ENCODE results near the gene SSH2. TPM values are rescaled to one million over a fixed set of nuclear protein-coding genes. Genes with fewer than 3 reads are reported as not detected.
A peak's percentile ranks its signal among the peaks of the same experiment; 100 is the strongest.

The SSH2 gene
- total and polyA plus RNA-seq, 7 experiments from 2014 or later = 33.9 to 109 (median 76.2) TPM

- no peaks in the 10 kb centered on the region for H3K27me3 Mint-ChIP-seq
- ATAC-seq (no peak), DNase-seq (no peak)
- H3K9me3 Mint-ChIP-seq = peaks cover 0 to 2% (median 0%) of the 10 kb centered on the region in 11 donors
- H3K4me1 ChIP-seq (ENCODE audit: control insufficient read depth in 2 of 2, insufficient read depth in 2 of 2, low read length in 2 of 2) = peaks cover 38 to 39% of the 10 kb centered on the region in 2 donors
- no peak overlapping the region for H3K4me3 ChIP-seq (ENCODE audit: low read length)
- intact Hi-C loops (cut with micrococcal nuclease) = loop anchor here in 1 of 2 donors (5.0 kb wide), 1 partner anchor 32 kb away; no protein-coding TSS in a partner anchor
- no peaks in the 10 kb centered on the region for H3K36me3 ChIP-seq (ENCODE audit: control insufficient read depth in 2 of 3, insufficient read depth in 3 of 3, low read length in 3 of 3)
- H3K9me3 ChIP-seq (ENCODE audit: control insufficient read depth in 2 of 3, low read length in 3 of 3) = no peaks in the 10 kb centered on the region
- ChIA-PET CTCF (no interaction called here), POLR2A (interaction anchor here (0.7 to 7.2 kb wide), 3 partner anchors 13 to 51 kb away, joined by 4 to 102 read pairs (median 57); no protein-coding TSS in a partner anchor)
- no peak overlapping the region for H3K27ac ChIP-seq (ENCODE audit: low read depth, low read length)
- H3K4me1 Mint-ChIP-seq = peaks cover 36 to 92% (median 74%) of the 10 kb centered on the region in 7 donors
- H3K36me3 Mint-ChIP-seq = peaks cover 0 to 27% (median 19%) of the 10 kb centered on the region in 5 donors
- peak overlapping the region in 1 of 10 donors; percentile 7 for H3K4me3 Mint-ChIP-seq
- no peaks in the 10 kb centered on the region for H3K27me3 ChIP-seq (ENCODE audit: control insufficient read depth in 2 of 2, insufficient read depth in 2 of 2, low read length in 2 of 2)
- peak overlapping the region in 8 of 9 donors; percentile 76 to 96 (median 86) for H3K27ac Mint-ChIP-seq
These were observed 220.0 kb downstream of the SSH2 start for GRCh38 chr17:29709866-29710519.

DNA sequence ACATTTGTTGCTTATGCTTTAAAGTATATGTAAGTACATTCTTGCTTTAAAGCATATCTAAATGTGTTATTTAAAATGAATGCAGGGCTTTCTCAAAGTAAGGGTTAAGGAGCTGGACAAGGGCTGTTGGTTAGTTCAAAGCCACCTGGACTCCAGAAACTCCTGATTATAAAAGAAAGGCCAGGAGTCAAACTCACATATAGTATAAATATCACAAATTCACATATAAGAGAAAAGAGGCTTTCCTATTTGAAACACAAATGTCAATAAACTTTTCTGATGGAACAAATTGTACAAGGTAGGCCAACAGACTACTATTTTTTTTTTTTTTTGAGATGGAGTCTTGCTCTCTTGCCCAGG, 222.8 kb downstream of the SSH2 start:
- ATAC-seq (no peak), DNase-seq (no peak)
- POLR2A ChIA-PET = interaction anchor here (0.6 to 7.2 kb wide), 12 partner anchors 9 to 144 kb away, joined by 3 to 102 read pairs (median 4); no protein-coding TSS in a partner anchor
- Mint-ChIP-seq H3K4me3 (peak overlapping the region; percentile 72 to 91 (median 88)), H3K9me3 (peaks cover 0 to 2% (median 0%) of the 10 kb centered on the region in 11 donors), H3K4me1 (peaks cover 23 to 84% (median 67%) of the 10 kb centered on the region in 7 donors), H3K27ac (peak overlapping the region; percentile 86 to 99 (median 97)), H3K27me3 (no peaks in the 10 kb centered on the region), H3K36me3 (peaks cover 4 to 20% (median 18%) of the 10 kb centered on the region in 5 donors)
- peaks cover 41 to 42% of the 10 kb centered on the region in 2 donors for H3K4me1 ChIP-seq (ENCODE audit: control insufficient read depth in 2 of 2, insufficient read depth in 2 of 2, low read length in 2 of 2)
- peak overlapping the region; percentile 73 for H3K27ac ChIP-seq (ENCODE audit: low read depth, low read length)
- peaks cover 0 to 9% (median 5%) of the 10 kb centered on the region in 3 experiments for H3K36me3 ChIP-seq (ENCODE audit: control insufficient read depth in 2 of 3, insufficient read depth in 3 of 3, low read length in 3 of 3)
- peak overlapping the region; percentile 56 for H3K4me3 ChIP-seq (ENCODE audit: low read length)
- intact Hi-C loops (cut with micrococcal nuclease) = loop anchor here in 1 of 2 donors (2.0 to 5.0 kb wide), 2 partner anchors 14 to 35 kb away; no protein-coding TSS in a partner anchor
- no peaks in the 10 kb centered on the region for H3K27me3 ChIP-seq (ENCODE audit: control insufficient read depth in 2 of 2, insufficient read depth in 2 of 2, low read length in 2 of 2)
- no peaks in the 10 kb centered on the region for H3K9me3 ChIP-seq (ENCODE audit: control insufficient read depth in 2 of 3, low read length in 3 of 3)
- CTCF ChIA-PET = interaction anchor here (0.7 to 1.5 kb wide), 3 partner anchors 15 to 61 kb away, joined by 4 to 5 read pairs (median 4); no protein-coding TSS in a partner anchor

GRCh38 chr17:29706045-29706431, 224.0 kb downstream of the SSH2 start:
- Mint-ChIP-seq H3K4me1 (peaks cover 23 to 73% (median 55%) of the 10 kb centered on the region in 7 donors), H3K27ac (peak overlapping the region; percentile 86 to 99 (median 97)), H3K27me3 (no peaks in the 10 kb centered on the region), H3K9me3 (peaks cover 0 to 2% (median 0%) of the 10 kb centered on the region in 11 donors), H3K36me3 (peaks cover 4 to 16% (median 12%) of the 10 kb centered on the region in 5 donors), H3K4me3 (peak overlapping the region; percentile 72 to 91 (median 88))
- H3K4me3 ChIP-seq (ENCODE audit: low read length) = peak overlapping the region; percentile 56
- H3K36me3 ChIP-seq (ENCODE audit: control insufficient read depth in 2 of 3, insufficient read depth in 3 of 3, low read length in 3 of 3) = peaks cover 0 to 15% (median 5%) of the 10 kb centered on the region in 3 experiments
- H3K4me1 ChIP-seq (ENCODE audit: control insufficient read depth in 2 of 2, insufficient read depth in 2 of 2, low read length in 2 of 2) = peaks cover 38 to 41% of the 10 kb centered on the region in 2 donors
- intact Hi-C loops (cut with micrococcal nuclease) = loop anchor here in 1 of 2 donors (1.0 to 5.0 kb wide), 5 partner anchors 13 to 73 kb away; no protein-coding TSS in a partner anchor
- no peaks in the 10 kb centered on the region for H3K9me3 ChIP-seq (ENCODE audit: control insufficient read depth in 2 of 3, low read length in 3 of 3)
- DNase-seq (no peak), ATAC-seq (no peak)
- no peaks in the 10 kb centered on the region for H3K27me3 ChIP-seq (ENCODE audit: control insufficient read depth in 2 of 2, insufficient read depth in 2 of 2, low read length in 2 of 2)
- POLR2A ChIA-PET = interaction anchor here (0.9 to 7.2 kb wide), 17 partner anchors 8 to 225 kb away, joined by 3 to 102 read pairs (median 5); no protein-coding TSS in a partner anchor
- H3K27ac ChIP-seq (ENCODE audit: low read depth, low read length) = peak overlapping the region; percentile 73
- CTCF ChIA-PET = interaction anchor here (0.9 to 2.0 kb wide), 4 partner anchors 35 to 226 kb away, joined by 3 to 6 read pairs (median 4); no protein-coding TSS in a partner anchor

GRCh38 chr17:29705386-29705785, 224.6 kb downstream of the SSH2 start:
- intact Hi-C loops (cut with micrococcal nuclease) = loop anchor here (1.0 to 5.0 kb wide), 3 partner anchors 17 to 55 kb away; no protein-coding TSS in a partner anchor

GRCh38 chr17:29699283-29699682, 230.7 kb downstream of the SSH2 start:
- Mint-ChIP-seq H3K36me3 (peaks cover 11 to 41% (median 24%) of the 10 kb centered on the region in 5 donors), H3K9me3 (no peaks in the 10 kb centered on the region), H3K27ac (peak overlapping the region; percentile 29 to 88 (median 77)), H3K4me1 (peaks cover 11 to 52% (median 35%) of the 10 kb centered on the region in 7 donors), H3K27me3 (no peaks in the 10 kb centered on the region), H3K4me3 (no peak overlapping the region)
- DNase-seq = no peak
- H3K27me3 ChIP-seq (ENCODE audit: control insufficient read depth in 2 of 2, insufficient read depth in 2 of 2, low read length in 2 of 2) = no peaks in the 10 kb centered on the region
- intact Hi-C loops (cut with micrococcal nuclease) = no loop called here
- no peak for ATAC-seq
- no peak overlapping the region for H3K4me3 ChIP-seq (ENCODE audit: low read length)
- CTCF ChIA-PET = interaction anchor here (0.6 to 1.6 kb wide), 2 partner anchors 24 to 111 kb away, joined by 3 read pairs; no protein-coding TSS in a partner anchor
- POLR2A ChIA-PET = interaction anchor here (0.8 to 1.6 kb wide), 7 partner anchors 9 to 63 kb away, joined by 3 to 6 read pairs (median 3); no protein-coding TSS in a partner anchor
- peaks cover 3 to 7% of the 10 kb centered on the region in 2 donors for H3K4me1 ChIP-seq (ENCODE audit: control insufficient read depth in 2 of 2, insufficient read depth in 2 of 2, low read length in 2 of 2)
- no peak overlapping the region for H3K27ac ChIP-seq (ENCODE audit: low read depth, low read length)
- H3K9me3 ChIP-seq (ENCODE audit: control insufficient read depth in 2 of 3, low read length in 3 of 3) = no peaks in the 10 kb centered on the region
- H3K36me3 ChIP-seq (ENCODE audit: control insufficient read depth in 2 of 3, insufficient read depth in 3 of 3, low read length in 3 of 3) = peaks cover 12 to 61% (median 21%) of the 10 kb centered on the region in 3 experiments

More at GRCh38 chr17:29705386-29705785, 224.6 kb downstream of the SSH2 start:
- CTCF ChIA-PET = interaction anchor here (0.6 to 2.0 kb wide), 8 partner anchors 35 to 226 kb away, joined by 3 to 6 read pairs (median 3); no protein-coding TSS in a partner anchor
- peaks cover 18 to 69% (median 51%) of the 10 kb centered on the region in 7 donors for H3K4me1 Mint-ChIP-seq
- peaks cover 0 to 16% (median 6%) of the 10 kb centered on the region in 3 experiments for H3K36me3 ChIP-seq (ENCODE audit: control insufficient read depth in 2 of 3, insufficient read depth in 3 of 3, low read length in 3 of 3)
- H3K9me3 ChIP-seq (ENCODE audit: control insufficient read depth in 2 of 3, low read length in 3 of 3) = no peaks in the 10 kb centered on the region
- ATAC-seq = peak; percentile 6
- peak in 6 of 9 donors; percentile 16 to 41 (median 24) for DNase-seq
- peak overlapping the region; percentile 85 to 99 (median 96) for H3K27ac Mint-ChIP-seq
- H3K4me3 ChIP-seq (ENCODE audit: low read length) = peak overlapping the region; percentile 22
- no peaks in the 10 kb centered on the region for H3K27me3 ChIP-seq (ENCODE audit: control insufficient read depth in 2 of 2, insufficient read depth in 2 of 2, low read length in 2 of 2)
- peaks cover 35 to 41% of the 10 kb centered on the region in 2 donors for H3K4me1 ChIP-seq (ENCODE audit: control insufficient read depth in 2 of 2, insufficient read depth in 2 of 2, low read length in 2 of 2)
- peaks cover 4 to 13% (median 10%) of the 10 kb centered on the region in 5 donors for H3K36me3 Mint-ChIP-seq
- H3K27me3 Mint-ChIP-seq = no peaks in the 10 kb centered on the region
- peak overlapping the region; percentile 73 for H3K27ac ChIP-seq (ENCODE audit: low read depth, low read length)
- POLR2A ChIA-PET = interaction anchor here (0.6 to 7.2 kb wide), 16 partner anchors 9 to 226 kb away, joined by 3 to 102 read pairs (median 5); no protein-coding TSS in a partner anchor
- peaks cover 0 to 2% (median 0%) of the 10 kb centered on the region in 11 donors for H3K9me3 Mint-ChIP-seq
- peak overlapping the region; percentile 4 to 81 (median 72) for H3K4me3 Mint-ChIP-seq

DNA sequence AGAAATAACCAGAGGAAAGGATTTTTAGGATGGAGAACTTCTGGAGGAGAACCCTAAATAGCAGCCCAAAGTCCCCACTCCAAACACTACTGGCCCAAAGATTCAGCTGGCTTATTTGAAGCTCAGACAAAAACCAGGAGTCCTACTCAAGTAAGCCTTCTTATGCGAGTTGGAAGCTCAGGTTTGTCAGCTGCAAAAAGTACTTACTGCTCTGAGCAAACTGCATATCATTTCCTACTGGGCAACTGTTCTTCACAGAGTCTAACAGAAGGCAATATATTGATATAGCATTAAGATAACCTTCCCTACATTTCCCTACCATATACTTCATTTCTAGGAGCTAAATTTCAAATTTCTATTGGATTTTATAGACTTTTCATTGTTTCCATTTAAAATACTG, 231.2 kb downstream of the SSH2 start:
- DNase-seq = no peak
- peaks cover 11 to 52% (median 33%) of the 10 kb centered on the region in 7 donors for H3K4me1 Mint-ChIP-seq
- H3K27ac Mint-ChIP-seq = peak overlapping the region; percentile 29 to 88 (median 68)
- Histone ChIP-seq H3K27ac (ENCODE audit: low read depth, low read length) (no peak overlapping the region), H3K4me3 (ENCODE audit: low read length) (no peak overlapping the region), H3K4me1 (ENCODE audit: control insufficient read depth in 2 of 2, insufficient read depth in 2 of 2, low read length in 2 of 2) (peaks cover 0 to 3% of the 10 kb centered on the region in 2 donors), H3K27me3 (ENCODE audit: control insufficient read depth in 2 of 2, insufficient read depth in 2 of 2, low read length in 2 of 2) (no peaks in the 10 kb centered on the region), H3K9me3 (ENCODE audit: control insufficient read depth in 2 of 3, low read length in 3 of 3) (no peaks in the 10 kb centered on the region), H3K36me3 (ENCODE audit: control insufficient read depth in 2 of 3, insufficient read depth in 3 of 3, low read length in 3 of 3) (peaks cover 12 to 63% (median 21%) of the 10 kb centered on the region in 3 experiments)
- H3K36me3 Mint-ChIP-seq = peaks cover 11 to 43% (median 28%) of the 10 kb centered on the region in 5 donors
- H3K9me3 Mint-ChIP-seq = no peaks in the 10 kb centered on the region
- intact Hi-C loops (cut with micrococcal nuclease) = no loop called here
- H3K27me3 Mint-ChIP-seq = no peaks in the 10 kb centered on the region
- no peak for ATAC-seq
- CTCF ChIA-PET = interaction anchor here (0.6 to 1.6 kb wide), 2 partner anchors 24 to 111 kb away, joined by 3 read pairs; no protein-coding TSS in a partner anchor
- H3K4me3 Mint-ChIP-seq = no peak overlapping the region
- POLR2A ChIA-PET = interaction anchor here (0.8 to 1.6 kb wide), 8 partner anchors 8 to 64 kb away, joined by 3 to 6 read pairs (median 3); no protein-coding TSS in a partner anchor
